Lower leg skin (tissue), 4 donors: ENCODE measurements around the gene SYCP2L. TPM values are rescaled to one million over a fixed set of nuclear protein-coding genes. Genes with fewer than 3 reads are reported as not detected.

Source experiments
- DNase-seq, 2 donors: peaks; one replicate each; pipeline ENCODE4 v3.0.0-alpha.2; 2019; ENCODE audit warnings: low spot score in 2 of 2
- H3K4me3 ChIP-seq: fragments of 200-600 bp; sonication (generic); 2 replicates; pipeline ENCODE4 v1.5.1; 2017; ENCODE audit warnings: mild to moderate bottlenecking, low read depth; ENCODE audit not compliant: poor library complexity, severe bottlenecking
- CTCF ChIP-seq, 3 donors: fragments of 450-650 bp; IDR thresholded peaks; one replicate each; pipeline ENCODE4 v1.5.1; 2016; ENCODE audit warnings: antibody characterized with exemption in 3 of 3, mild to moderate bottlenecking in 3 of 3, moderate library complexity in 2 of 3
- POLR2A ChIP-seq, 2 donors: fragments of 450-650 bp; IDR thresholded peaks; one replicate each; pipeline ENCODE4 v1.6.1; 2016 to 2017; ENCODE audit warnings: antibody characterized with exemption in 2 of 2, mild to moderate bottlenecking in 1 of 2, moderate library complexity in 1 of 2
- WGBS, 2 donors: methylation state at CpG; one replicate each; pipeline ENCODE4 v1.1.5; 2018; 5-methylcytosine and 5-hydroxymethylcytosine counted together
- intact Hi-C: fragments of 100-400 bp; cut with DNase I; formaldehyde crosslinking; loops from one replicate; pipeline ENCODE4 v1.15.0; 2023; ENCODE audit warnings: low total_unique reads
- total RNA-seq, 4 donors: library from RNA; depleted of rRNA; stranded (reverse); fragments of >200 nt; gene quantifications; one replicate each; pipeline ENCODE4 v1.1.0, GENCODE V29; 2016

Gene SYCP2L
- total RNA-seq, 4 donors from 2014 or later = 0.17 to 0.69 (median 0.29) TPM; not detected in 1

- intact Hi-C loops = no loop called here
- TF ChIP-seq CTCF (IDR thresholded peaks at IDR 0.05) = no peak
- TF ChIP-seq POLR2A (IDR thresholded peaks at IDR 0.05) = no peak
- DNase-seq = no peak
- no peak overlapping the region for H3K4me3 ChIP-seq
- WGBS, 2 donors = 68 to 75% methylated on average over 2 of the region's 2 CpGs
Observed at GRCh38 chr6:10963113-10963512, 76.3 kb downstream of the SYCP2L start.

GRCh38 chr6:10964684-10965083, 77.8 kb downstream of the SYCP2L start:
- DNase-seq = no peak
- intact Hi-C loops = no loop called here
- TF ChIP-seq CTCF (IDR thresholded peaks at IDR 0.05) (no peak), POLR2A (IDR thresholded peaks at IDR 0.05) (no peak)
- H3K4me3 ChIP-seq = no peak overlapping the region
- WGBS, 2 donors = 80 to 91% methylated on average over 1 of the region's 1 CpG

- no peak overlapping the region for H3K4me3 ChIP-seq
- TF ChIP-seq CTCF (IDR thresholded peaks at IDR 0.05) (no peak), POLR2A (IDR thresholded peaks at IDR 0.05) (no peak)
- no peak for DNase-seq
- intact Hi-C loops = no loop called here
- WGBS, 2 donors = 78 to 81% methylated on average over 2 of the region's 2 CpGs
Observed at GRCh38 chr6:10968776-10969175, 81.9 kb downstream of the SYCP2L start.

DNA sequence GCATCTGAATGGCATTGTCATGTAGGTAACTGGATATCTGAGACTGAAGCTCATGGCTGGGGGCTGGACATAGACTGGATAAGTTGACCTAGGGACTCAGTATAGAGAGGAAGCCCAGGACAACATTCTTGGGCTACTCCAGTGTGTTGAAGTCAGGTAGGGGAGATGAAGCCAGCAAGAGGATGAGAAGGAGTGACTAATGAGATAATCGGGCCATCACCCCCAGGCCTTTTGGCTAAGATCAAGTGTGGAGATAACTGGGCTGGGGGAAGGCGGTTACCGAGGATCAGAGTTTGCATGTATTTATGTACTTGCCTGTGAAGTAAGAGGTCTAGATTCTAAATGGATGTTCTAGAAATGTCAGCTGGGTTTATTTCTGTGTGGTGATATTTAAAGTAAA, 83.9 kb downstream of the SYCP2L start:
- intact Hi-C loops = no loop called here
- no peak for TF ChIP-seq CTCF (IDR thresholded peaks at IDR 0.05)
- no peak for TF ChIP-seq POLR2A (IDR thresholded peaks at IDR 0.05)

GRCh38 chr6:10972196-10972595, 85.3 kb downstream of the SYCP2L start:
- TF ChIP-seq CTCF (IDR thresholded peaks at IDR 0.05) = no peak
- no peak for TF ChIP-seq POLR2A (IDR thresholded peaks at IDR 0.05)
- intact Hi-C loops = loop anchor here (2.0 kb wide), 1 partner anchor 33 kb away; no protein-coding TSS in a partner anchor
- no peak for DNase-seq
- no peak overlapping the region for H3K4me3 ChIP-seq
- WGBS, 2 donors = 71 to 72% methylated on average over 3 of the region's 3 CpGs

More for the DNA sequence above, 83.9 kb downstream of the SYCP2L start:
- no peak overlapping the region for H3K4me3 ChIP-seq
- 59 to 62% methylated on average over 3 of the region's 3 CpGs for WGBS, 2 donors
- DNase-seq = no peak

GRCh38 chr6:10976571-10976970, 89.7 kb downstream of the SYCP2L start:
- 51 to 66% methylated on average over 6 of the region's 6 CpGs for WGBS, 2 donors
- TF ChIP-seq POLR2A (IDR thresholded peaks at IDR 0.05) = no peak
- no peak for TF ChIP-seq CTCF (IDR thresholded peaks at IDR 0.05)
- no peak for DNase-seq
- no peak overlapping the region for H3K4me3 ChIP-seq
- intact Hi-C loops = no loop called here
